SK-N-SH treated with all-trans-retinoic acid at 6 μM for 48 hours (cell line): ENCODE data around the gene PRF1.

ENCODE experiments used
- ATAC-seq: fragments of 200-7000 bp; cut with Tn5 transposase; 3 replicates; pipeline ENCODE4 v1.9.1; 2020; ENCODE audit warnings: mild to moderate bottlenecking, moderate library complexity
- ARNTL ChIP-seq: fragments of 450-650 bp; formaldehyde crosslinking; IDR thresholded peaks from 2 replicates; pipeline ENCODE4 v1.5.0; 2020; ENCODE audit warnings: low read depth, mild to moderate bottlenecking, moderate library complexity, borderline replicate concordance
- BACH2 ChIP-seq: fragments of 250-450 bp; sonication (Bioruptor Pico); IDR thresholded peaks from 2 replicates; pipeline ENCODE4 v1.9.0; 2021; ENCODE audit warnings: mild to moderate bottlenecking, borderline replicate concordance
- CSDC2 ChIP-seq: fragments of 250-450 bp; sonication (Bioruptor Pico); IDR thresholded peaks from 2 replicates; pipeline ENCODE4 v1.5.0; 2020; ENCODE audit warnings: mild to moderate bottlenecking, moderate library complexity
- ESRRG ChIP-seq: fragments of 250-450 bp; sonication (Bioruptor Pico); IDR thresholded peaks from 2 replicates; pipeline ENCODE4 v1.6.1; 2021; ENCODE audit warnings: mild to moderate bottlenecking
- GLIS3 ChIP-seq: fragments of 250-450 bp; sonication (Bioruptor Pico); IDR thresholded peaks from 2 replicates; pipeline ENCODE4 v1.5.0; 2020; ENCODE audit warnings: mild to moderate bottlenecking, moderate library complexity
- ISL1 ChIP-seq: fragments of 250-450 bp; sonication (Bioruptor Pico); IDR thresholded peaks from 2 replicates; pipeline ENCODE4 v2.1.2; 2022; ENCODE audit warnings: mild to moderate bottlenecking, moderate library complexity
- OSR1 ChIP-seq: fragments of 250-450 bp; sonication (Bioruptor Pico); IDR thresholded peaks from 2 replicates; pipeline ENCODE4 v1.8.0; 2022; ENCODE audit warnings: moderate library complexity, mild to moderate bottlenecking, inconsistent platforms
- PPARA ChIP-seq: fragments of 250-450 bp; sonication (Bioruptor Pico); IDR thresholded peaks from 2 replicates; pipeline ENCODE4 v1.5.0; 2020; ENCODE audit warnings: mild to moderate bottlenecking, borderline replicate concordance
- SNAI2 ChIP-seq: fragments of 250-450 bp; sonication (Bioruptor Pico); IDR thresholded peaks from 2 replicates; pipeline ENCODE4 v1.5.0; 2020; ENCODE audit warnings: mild to moderate bottlenecking, moderate library complexity
- TCF4 ChIP-seq: fragments of 250-450 bp; sonication (Bioruptor Pico); IDR thresholded peaks from 2 replicates; pipeline ENCODE4 v1.8.0; 2021; ENCODE audit warnings: mild to moderate bottlenecking, moderate library complexity, borderline replicate concordance
- ZC3H10 ChIP-seq: fragments of 250-450 bp; sonication (Bioruptor Pico); IDR thresholded peaks from 2 replicates; pipeline ENCODE4 v1.5.1; 2021; ENCODE audit warnings: mild to moderate bottlenecking, moderate library complexity
- ZFP30 ChIP-seq: fragments of 450-650 bp; formaldehyde crosslinking; IDR thresholded peaks from 2 replicates; pipeline ENCODE4 v1.5.0; 2022; ENCODE audit warnings: mild to moderate bottlenecking, moderate library complexity
- ZNF565 ChIP-seq: fragments of 450-650 bp; formaldehyde crosslinking; conservative IDR thresholded peaks from 2 replicates; pipeline ENCODE4 v1.5.0; 2020; ENCODE audit warnings: low read depth, mild to moderate bottlenecking, moderate library complexity
- ZNF70 ChIP-seq: fragments of 450-650 bp; formaldehyde crosslinking; IDR thresholded peaks from 2 replicates; pipeline ENCODE4 v1.5.0; 2020; ENCODE audit warnings: mild to moderate bottlenecking, moderate library complexity
- ZNF8 ChIP-seq: fragments of 450-650 bp; formaldehyde crosslinking; IDR thresholded peaks from 2 replicates; pipeline ENCODE4 v1.5.0; 2020; ENCODE audit warnings: mild to moderate bottlenecking, moderate library complexity
- TF ChIP-seq, protein P1 (sequence below): fragments of 250-450 bp; sonication (Bioruptor Pico); IDR thresholded peaks from 2 replicates; pipeline ENCODE4 v1.5.0; 2020; ENCODE audit warnings: mild to moderate bottlenecking, moderate library complexity
- TF ChIP-seq, protein P2 (sequence below): fragments of 250-450 bp; sonication (Bioruptor Pico); IDR thresholded peaks from 2 replicates; pipeline ENCODE4 v1.5.1; 2020; ENCODE audit warnings: low read depth, mild to moderate bottlenecking, moderate library complexity
- TF ChIP-seq, protein P3 (sequence below): fragments of 250-450 bp; sonication (Bioruptor Pico); IDR thresholded peaks from 2 replicates; pipeline ENCODE4 v1.5.1; 2021; ENCODE audit warnings: mild to moderate bottlenecking, moderate library complexity

PRF1 gene

DNA sequence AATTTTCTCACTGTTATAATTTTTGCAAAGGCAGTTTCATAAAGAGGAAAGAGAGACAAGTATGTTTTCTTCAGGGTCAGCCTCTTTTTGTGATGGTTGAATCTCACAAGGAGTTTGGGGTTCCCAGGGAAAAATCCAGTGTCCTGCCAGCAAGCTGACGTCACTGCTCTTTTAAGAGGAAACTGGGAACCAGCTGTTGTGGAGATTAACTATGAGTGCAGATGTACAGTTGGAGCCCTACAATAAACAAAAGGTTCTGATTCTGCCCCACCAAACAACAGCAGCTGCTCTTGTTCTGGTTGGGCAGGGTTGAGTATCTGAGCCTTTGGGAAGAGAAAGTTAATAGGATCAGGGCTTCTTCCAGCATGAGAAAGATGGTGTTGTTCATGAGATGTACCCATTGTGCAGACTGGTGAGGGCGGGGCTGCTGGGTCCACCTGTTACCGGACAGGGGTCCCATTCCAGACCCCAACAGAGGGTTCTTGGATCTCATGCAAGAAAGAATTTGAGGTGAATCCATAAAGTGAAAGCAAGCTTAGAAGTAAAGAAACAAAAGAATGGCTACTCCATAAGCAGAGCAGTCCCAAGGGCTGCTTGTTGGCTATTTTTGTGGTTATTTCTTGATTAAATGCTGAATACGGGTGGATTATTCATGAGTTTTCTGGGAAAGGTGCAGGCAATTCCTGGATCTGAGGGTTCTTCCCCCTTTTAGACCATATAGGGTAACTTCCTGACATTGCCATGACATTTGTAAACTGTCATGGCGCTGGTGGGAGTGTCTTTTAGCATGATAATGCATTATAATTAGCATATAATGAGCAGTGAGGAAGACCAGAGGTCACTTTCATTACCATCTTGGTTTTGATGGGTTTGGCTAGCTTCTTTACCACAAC lies 12.5 kb downstream of the PRF1 start:
- no peak for ATAC-seq

DNA sequence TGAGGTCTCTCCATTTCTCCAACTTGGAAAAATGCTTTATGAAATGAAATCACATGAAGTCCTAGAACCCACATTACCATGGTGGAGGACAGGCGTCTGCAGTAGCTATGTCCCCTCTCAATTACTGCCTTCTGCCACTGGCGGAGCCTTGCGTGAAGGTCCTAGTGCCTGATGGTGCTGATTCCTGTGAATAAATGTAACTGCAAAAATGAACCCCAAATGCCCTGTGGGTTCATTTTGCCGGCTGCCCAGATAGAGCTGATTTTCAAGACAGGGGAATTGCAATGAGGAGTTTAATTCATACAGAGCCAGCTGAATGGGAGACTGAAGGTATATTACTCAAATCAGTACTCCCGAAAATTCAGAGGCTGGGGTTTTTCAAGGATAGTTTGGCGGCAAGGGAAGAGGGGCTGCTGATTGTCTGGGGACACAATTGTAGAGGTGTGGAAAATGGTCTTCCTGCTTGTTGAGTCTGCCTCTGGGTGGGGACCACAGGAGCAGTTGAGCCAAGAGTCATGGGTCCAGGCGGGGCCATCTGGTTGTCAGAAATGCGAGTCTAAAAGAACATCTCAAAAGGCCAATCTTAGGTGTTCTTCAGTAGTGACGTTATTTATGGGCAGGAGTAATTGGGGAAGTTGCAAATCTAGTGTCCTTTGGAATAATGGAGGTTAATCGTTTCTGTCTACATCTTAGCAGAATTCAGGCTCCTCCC lies 13.5 kb downstream of the PRF1 start:
- ATAC-seq: no peak
- TF ChIP-seq BACH2 (CRISPR knock-in tag) (no peak), ZFP30 (CRISPR knock-in tag) (no peak), SNAI2 (no peak), ZNF565 (CRISPR knock-in tag) (no peak), ARNTL (no peak), OSR1 (CRISPR knock-in tag) (no peak), ESRRG (CRISPR knock-in tag) (no peak), ZC3H10 (CRISPR knock-in tag) (no peak), ZNF70 (CRISPR knock-in tag) (no peak), ZNF8 (CRISPR knock-in tag) (no peak), CSDC2 (CRISPR knock-in tag) (no peak), ISL1 (CRISPR knock-in tag) (no peak)
- TF ChIP-seq, protein P1, sequence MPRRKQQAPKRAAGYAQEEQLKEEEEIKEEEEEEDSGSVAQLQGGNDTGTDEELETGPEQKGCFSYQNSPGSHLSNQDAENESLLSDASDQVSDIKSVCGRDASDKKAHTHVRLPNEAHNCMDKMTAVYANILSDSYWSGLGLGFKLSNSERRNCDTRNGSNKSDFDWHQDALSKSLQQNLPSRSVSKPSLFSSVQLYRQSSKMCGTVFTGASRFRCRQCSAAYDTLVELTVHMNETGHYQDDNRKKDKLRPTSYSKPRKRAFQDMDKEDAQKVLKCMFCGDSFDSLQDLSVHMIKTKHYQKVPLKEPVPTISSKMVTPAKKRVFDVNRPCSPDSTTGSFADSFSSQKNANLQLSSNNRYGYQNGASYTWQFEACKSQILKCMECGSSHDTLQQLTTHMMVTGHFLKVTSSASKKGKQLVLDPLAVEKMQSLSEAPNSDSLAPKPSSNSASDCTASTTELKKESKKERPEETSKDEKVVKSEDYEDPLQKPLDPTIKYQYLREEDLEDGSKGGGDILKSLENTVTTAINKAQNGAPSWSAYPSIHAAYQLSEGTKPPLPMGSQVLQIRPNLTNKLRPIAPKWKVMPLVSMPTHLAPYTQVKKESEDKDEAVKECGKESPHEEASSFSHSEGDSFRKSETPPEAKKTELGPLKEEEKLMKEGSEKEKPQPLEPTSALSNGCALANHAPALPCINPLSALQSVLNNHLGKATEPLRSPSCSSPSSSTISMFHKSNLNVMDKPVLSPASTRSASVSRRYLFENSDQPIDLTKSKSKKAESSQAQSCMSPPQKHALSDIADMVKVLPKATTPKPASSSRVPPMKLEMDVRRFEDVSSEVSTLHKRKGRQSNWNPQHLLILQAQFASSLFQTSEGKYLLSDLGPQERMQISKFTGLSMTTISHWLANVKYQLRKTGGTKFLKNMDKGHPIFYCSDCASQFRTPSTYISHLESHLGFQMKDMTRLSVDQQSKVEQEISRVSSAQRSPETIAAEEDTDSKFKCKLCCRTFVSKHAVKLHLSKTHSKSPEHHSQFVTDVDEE (CRISPR knock-in tag): no peak
- TF ChIP-seq, protein P2, sequence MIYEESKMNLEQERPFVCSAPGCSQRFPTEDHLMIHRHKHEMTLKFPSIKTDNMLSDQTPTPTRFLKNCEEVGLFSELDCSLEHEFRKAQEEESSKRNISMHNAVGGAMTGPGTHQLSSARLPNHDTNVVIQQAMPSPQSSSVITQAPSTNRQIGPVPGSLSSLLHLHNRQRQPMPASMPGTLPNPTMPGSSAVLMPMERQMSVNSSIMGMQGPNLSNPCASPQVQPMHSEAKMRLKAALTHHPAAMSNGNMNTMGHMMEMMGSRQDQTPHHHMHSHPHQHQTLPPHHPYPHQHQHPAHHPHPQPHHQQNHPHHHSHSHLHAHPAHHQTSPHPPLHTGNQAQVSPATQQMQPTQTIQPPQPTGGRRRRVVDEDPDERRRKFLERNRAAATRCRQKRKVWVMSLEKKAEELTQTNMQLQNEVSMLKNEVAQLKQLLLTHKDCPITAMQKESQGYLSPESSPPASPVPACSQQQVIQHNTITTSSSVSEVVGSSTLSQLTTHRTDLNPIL (CRISPR knock-in tag): no peak

More for the DNA sequence above, 12.5 kb downstream of the PRF1 start:
- TF ChIP-seq GLIS3 (CRISPR knock-in tag) (no peak), ARNTL (no peak), TCF4 (no peak)
- TF ChIP-seq, protein P3, sequence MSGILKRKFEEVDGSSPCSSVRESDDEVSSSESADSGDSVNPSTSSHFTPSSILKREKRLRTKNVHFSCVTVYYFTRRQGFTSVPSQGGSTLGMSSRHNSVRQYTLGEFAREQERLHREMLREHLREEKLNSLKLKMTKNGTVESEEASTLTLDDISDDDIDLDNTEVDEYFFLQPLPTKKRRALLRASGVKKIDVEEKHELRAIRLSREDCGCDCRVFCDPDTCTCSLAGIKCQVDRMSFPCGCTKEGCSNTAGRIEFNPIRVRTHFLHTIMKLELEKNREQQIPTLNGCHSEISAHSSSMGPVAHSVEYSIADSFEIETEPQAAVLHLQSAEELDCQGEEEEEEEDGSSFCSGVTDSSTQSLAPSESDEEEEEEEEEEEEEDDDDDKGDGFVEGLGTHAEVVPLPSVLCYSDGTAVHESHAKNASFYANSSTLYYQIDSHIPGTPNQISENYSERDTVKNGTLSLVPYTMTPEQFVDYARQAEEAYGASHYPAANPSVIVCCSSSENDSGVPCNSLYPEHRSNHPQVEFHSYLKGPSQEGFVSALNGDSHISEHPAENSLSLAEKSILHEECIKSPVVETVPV (CRISPR knock-in tag): no peak
- TF ChIP-seq, all 23 proteins: peak for 0

DNA sequence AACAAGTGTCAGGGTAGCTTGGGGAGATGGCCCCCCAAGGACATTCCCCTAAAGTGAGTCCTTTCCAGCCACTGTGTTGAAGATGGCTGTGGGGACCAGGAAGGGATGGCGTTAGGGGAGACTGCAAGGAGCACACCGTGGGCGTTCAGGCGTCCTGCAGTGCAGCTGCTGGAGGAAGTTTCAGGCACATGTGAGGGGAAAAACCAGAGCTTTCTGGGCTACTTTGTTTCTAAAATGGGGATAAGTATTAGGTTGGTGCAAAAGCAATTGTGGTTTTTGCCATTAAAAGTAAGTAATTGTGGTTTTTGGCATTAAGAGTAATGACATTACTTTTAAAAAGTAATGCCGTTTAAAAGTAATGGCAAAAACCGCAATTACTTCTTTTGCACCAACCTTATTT lies 14.3 kb downstream of the PRF1 start:
- TF ChIP-seq, protein P1 (CRISPR knock-in tag): no peak
- TF ChIP-seq ZNF70 (CRISPR knock-in tag): no peak
- TF ChIP-seq ZNF8 (CRISPR knock-in tag): no peak
- TF ChIP-seq ESRRG (CRISPR knock-in tag): no peak
- no peak for TF ChIP-seq ZC3H10 (CRISPR knock-in tag)
- no peak for ATAC-seq

DNA sequence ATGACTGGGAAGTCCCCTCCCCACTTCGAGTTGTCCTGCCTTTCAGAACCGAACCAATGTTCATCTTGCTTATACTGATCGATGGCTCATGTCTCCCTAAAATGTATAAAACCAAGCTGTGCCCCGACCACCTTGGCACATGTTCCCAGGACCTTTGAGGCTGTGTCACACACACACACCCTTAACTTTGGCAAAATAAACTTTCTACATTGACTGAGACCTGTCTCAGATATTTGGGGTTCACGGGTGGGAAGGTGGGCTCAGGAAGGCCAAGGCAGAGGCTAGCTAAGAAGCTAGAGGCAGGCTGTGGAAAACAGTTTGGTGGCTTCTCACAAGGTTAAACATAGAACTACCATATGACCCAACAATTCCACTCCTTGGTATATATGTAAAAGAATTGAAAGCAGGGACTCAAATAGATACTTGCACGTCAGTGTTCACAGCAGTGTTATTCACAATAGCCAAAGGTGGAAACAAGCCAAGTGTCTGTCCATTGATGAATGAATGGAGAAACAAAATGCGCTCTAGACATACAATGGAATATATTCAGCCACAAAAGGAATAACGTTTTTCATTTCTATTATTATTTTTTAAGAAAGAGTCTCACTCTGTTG lies 15.4 kb downstream of the PRF1 start:
- ATAC-seq: no peak
- TF ChIP-seq PPARA (CRISPR knock-in tag): no peak
- TF ChIP-seq, protein P2 (CRISPR knock-in tag): no peak
- TF ChIP-seq ARNTL: no peak
- TF ChIP-seq, protein P1 (CRISPR knock-in tag): no peak
- no peak for TF ChIP-seq ZNF70 (CRISPR knock-in tag)
- TF ChIP-seq BACH2 (CRISPR knock-in tag): no peak
- TF ChIP-seq ZC3H10 (CRISPR knock-in tag): no peak
- TF ChIP-seq ZNF565 (CRISPR knock-in tag): no peak
- TF ChIP-seq GLIS3 (CRISPR knock-in tag): no peak
- no peak for TF ChIP-seq SNAI2
